Mesothelial cell of epicardium (in vitro differentiated cells): ENCODE data around the gene HEBP1. TPM values are rescaled to one million over a fixed set of nuclear protein-coding genes. Genes with fewer than 3 reads are reported as not detected.

Experiments used
- DNase-seq, 2 experiments: peaks; one replicate each; pipeline ENCODE4 v3.0.0; 2021; ENCODE audit warnings: low spot score in 2 of 2; ENCODE audit not compliant: unreplicated experiment in 2 of 2
- H3K27ac Mint-ChIP-seq: 2 replicates; pipeline ENCODE4 v1.8.0; 2021; ENCODE audit warnings: mixed read lengths
- H3K27me3 Mint-ChIP-seq: 2 replicates; pipeline ENCODE4 v1.8.0; 2021; ENCODE audit warnings: low read depth, mixed read lengths
- H3K36me3 Mint-ChIP-seq: 2 replicates; pipeline ENCODE4 v1.8.0; 2021; ENCODE audit warnings: mixed read lengths
- H3K4me1 Mint-ChIP-seq: 2 replicates; pipeline ENCODE4 v1.8.0; 2021; ENCODE audit warnings: mixed read lengths
- H3K4me3 Mint-ChIP-seq: 2 replicates; pipeline ENCODE4 v1.8.0; 2021; ENCODE audit warnings: mild to moderate bottlenecking, moderate library complexity, mixed read lengths
- H3K9me3 Mint-ChIP-seq: 2 replicates; pipeline ENCODE4 v1.8.0; 2021; ENCODE audit warnings: mixed read lengths
- CTCF ChIP-seq: fragments of 200-600 bp; sonication (generic); IDR thresholded peaks from one replicate; pipeline ENCODE4 v1.5.0; 2021; ENCODE audit warnings: antibody characterized with exemption; ENCODE audit not compliant: unreplicated experiment
- total RNA-seq: library from RNA; stranded (reverse); gene quantifications from 3 replicates; pipeline ENCODE4 v1.2.1, GENCODE V29; 2021

Gene HEBP1
- total RNA-seq, 1 donor from 2014 or later, result 55.0 TPM

- Mint-ChIP-seq H3K9me3 (no peaks in the 10 kb centered on the region), H3K4me1 (peaks cover 21% of the 10 kb centered on the region), H3K36me3 (peaks cover 32% of the 10 kb centered on the region), H3K27ac (no peak overlapping the region), H3K27me3 (no peaks in the 10 kb centered on the region), H3K4me3 (no peak overlapping the region)
- no peak for TF ChIP-seq CTCF
- no peak for DNase-seq
These were observed 13.2 kb downstream of the HEBP1 start for GRCh38 chr12:12986775-12987331.

GRCh38 chr12:12985817-12986408 lies 14.2 kb downstream of the HEBP1 start:
- Mint-ChIP-seq H3K9me3 (no peaks in the 10 kb centered on the region), H3K4me1 (peaks cover 12% of the 10 kb centered on the region), H3K4me3 (no peak overlapping the region), H3K36me3 (peaks cover 32% of the 10 kb centered on the region), H3K27ac (no peak overlapping the region), H3K27me3 (no peaks in the 10 kb centered on the region)
- peak; percentile 38 for TF ChIP-seq CTCF
- DNase-seq, result no peak

DNA sequence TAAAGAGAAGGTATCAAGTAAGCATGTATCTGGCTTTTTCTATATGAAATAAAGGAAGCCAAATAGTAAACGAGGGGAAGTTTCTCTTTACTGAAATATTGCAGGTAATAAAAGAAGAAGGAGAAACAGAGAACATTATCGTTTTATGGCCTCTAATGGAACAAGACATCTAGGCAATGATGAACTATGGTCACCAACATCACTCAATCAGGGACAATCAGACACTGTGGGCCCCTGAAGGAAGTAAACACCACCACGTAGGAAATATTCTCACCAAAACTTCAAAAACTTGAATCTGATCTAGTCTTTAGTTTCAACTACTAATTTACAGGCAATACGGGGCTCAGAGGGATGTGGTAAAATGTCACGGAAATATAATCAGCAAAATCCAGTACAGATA lies 15.9 kb downstream of the HEBP1 start:
- no peaks in the 10 kb centered on the region for H3K9me3 Mint-ChIP-seq
- no peaks in the 10 kb centered on the region for H3K27me3 Mint-ChIP-seq
- DNase-seq, result no peak
- peaks cover 32% of the 10 kb centered on the region for H3K36me3 Mint-ChIP-seq
- TF ChIP-seq CTCF, result no peak
- H3K4me3 Mint-ChIP-seq, result no peak overlapping the region
- peaks cover 1% of the 10 kb centered on the region for H3K4me1 Mint-ChIP-seq
- H3K27ac Mint-ChIP-seq, result no peak overlapping the region

GRCh38 chr12:12983420-12984035 lies 16.5 kb downstream of the HEBP1 start:
- Mint-ChIP-seq H3K27me3 (no peaks in the 10 kb centered on the region), H3K4me3 (no peak overlapping the region), H3K9me3 (no peaks in the 10 kb centered on the region), H3K36me3 (peaks cover 29% of the 10 kb centered on the region), H3K27ac (no peak overlapping the region), H3K4me1 (no peaks in the 10 kb centered on the region)
- TF ChIP-seq CTCF, result peak; percentile 46
- no peak for DNase-seq

GRCh38 chr12:12982331-12982730 lies 17.7 kb downstream of the HEBP1 start:
- peaks cover 29% of the 10 kb centered on the region for H3K36me3 Mint-ChIP-seq

More at GRCh38 chr12:12982331-12982730, 17.7 kb downstream of the HEBP1 start:
- Mint-ChIP-seq H3K4me1 (peaks cover 2% of the 10 kb centered on the region), H3K4me3 (no peak overlapping the region), H3K9me3 (no peaks in the 10 kb centered on the region), H3K27ac (no peak overlapping the region), H3K27me3 (no peaks in the 10 kb centered on the region)
- TF ChIP-seq CTCF, result no peak
- no peak for DNase-seq
